Measurements from ENCODE around the gene NCOA6.

Gene NCOA6

DNA sequence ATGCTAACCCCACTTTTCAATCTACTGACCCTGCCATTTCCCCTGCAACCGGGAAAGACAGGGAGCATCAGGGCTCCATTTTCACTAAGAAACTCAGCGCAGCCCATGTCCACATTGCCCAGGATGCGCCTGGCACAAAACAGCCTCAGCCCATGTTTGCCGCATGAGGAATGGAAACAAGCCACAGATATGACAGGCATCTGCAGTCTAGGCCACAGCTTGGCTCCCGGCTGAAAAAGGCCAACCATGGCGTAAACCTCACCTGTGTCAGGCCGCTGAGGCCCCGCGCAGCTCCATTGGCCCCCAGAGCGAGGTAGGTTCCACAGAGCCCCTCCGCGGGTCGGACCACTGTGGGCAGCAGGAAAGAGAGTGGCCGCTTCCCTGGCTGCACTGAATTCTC, 25.5 kb upstream of the NCOA6 start:
- no peaks in the 10 kb centered on the region for H3K36me3 ChIP-seq (replicated peaks; ENCODE audit: insufficient read depth, low read length)
- no peak for DNase-seq
- H3K9me3 ChIP-seq (replicated peaks; ENCODE audit: insufficient read depth, low read length) = no peaks in the 10 kb centered on the region
- H3K9me2 ChIP-seq (replicated peaks; ENCODE audit: insufficient read depth, low read length) = no peaks in the 10 kb centered on the region
- H3K9ac ChIP-seq (ENCODE audit: low read length) = no peak overlapping the region
- no peak overlapping the region for H2AFZ ChIP-seq (ENCODE audit: low read length)
- no peak overlapping the region for H3K4me2 ChIP-seq (ENCODE audit: low read depth, low read length)
- TF ChIP-seq EZH2phosphoT487 (IDR thresholded peaks at IDR 0.05; ENCODE audit: low read length) = no peak
- no peak for TF ChIP-seq EZH2 (optimal IDR thresholded peaks at IDR 0.05; ENCODE audit: low read depth, low read length)
- TF ChIP-seq, protein P1, sequence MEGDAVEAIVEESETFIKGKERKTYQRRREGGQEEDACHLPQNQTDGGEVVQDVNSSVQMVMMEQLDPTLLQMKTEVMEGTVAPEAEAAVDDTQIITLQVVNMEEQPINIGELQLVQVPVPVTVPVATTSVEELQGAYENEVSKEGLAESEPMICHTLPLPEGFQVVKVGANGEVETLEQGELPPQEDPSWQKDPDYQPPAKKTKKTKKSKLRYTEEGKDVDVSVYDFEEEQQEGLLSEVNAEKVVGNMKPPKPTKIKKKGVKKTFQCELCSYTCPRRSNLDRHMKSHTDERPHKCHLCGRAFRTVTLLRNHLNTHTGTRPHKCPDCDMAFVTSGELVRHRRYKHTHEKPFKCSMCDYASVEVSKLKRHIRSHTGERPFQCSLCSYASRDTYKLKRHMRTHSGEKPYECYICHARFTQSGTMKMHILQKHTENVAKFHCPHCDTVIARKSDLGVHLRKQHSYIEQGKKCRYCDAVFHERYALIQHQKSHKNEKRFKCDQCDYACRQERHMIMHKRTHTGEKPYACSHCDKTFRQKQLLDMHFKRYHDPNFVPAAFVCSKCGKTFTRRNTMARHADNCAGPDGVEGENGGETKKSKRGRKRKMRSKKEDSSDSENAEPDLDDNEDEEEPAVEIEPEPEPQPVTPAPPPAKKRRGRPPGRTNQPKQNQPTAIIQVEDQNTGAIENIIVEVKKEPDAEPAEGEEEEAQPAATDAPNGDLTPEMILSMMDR (IDR thresholded peaks at IDR 0.05; ENCODE audit: low read length) = no peak
- H4K20me1 ChIP-seq (ENCODE audit: insufficient read depth, low read length) = no peaks in the 10 kb centered on the region
- H3K27me3 ChIP-seq (replicated peaks; ENCODE audit: insufficient read depth, low read length) = no peaks in the 10 kb centered on the region
- no peak overlapping the region for H3K4me3 ChIP-seq (ENCODE audit: low read length)
- H3F3A ChIP-seq (ENCODE audit: insufficient read depth, low read length) = no peaks in the 10 kb centered on the region
- H3K79me2 ChIP-seq (ENCODE audit: low read length) = no peaks in the 10 kb centered on the region
- H3K4me1 ChIP-seq (ENCODE audit: low read length) = no peaks in the 10 kb centered on the region
- no peak overlapping the region for H3K27ac ChIP-seq (ENCODE audit: low read length)

DNA sequence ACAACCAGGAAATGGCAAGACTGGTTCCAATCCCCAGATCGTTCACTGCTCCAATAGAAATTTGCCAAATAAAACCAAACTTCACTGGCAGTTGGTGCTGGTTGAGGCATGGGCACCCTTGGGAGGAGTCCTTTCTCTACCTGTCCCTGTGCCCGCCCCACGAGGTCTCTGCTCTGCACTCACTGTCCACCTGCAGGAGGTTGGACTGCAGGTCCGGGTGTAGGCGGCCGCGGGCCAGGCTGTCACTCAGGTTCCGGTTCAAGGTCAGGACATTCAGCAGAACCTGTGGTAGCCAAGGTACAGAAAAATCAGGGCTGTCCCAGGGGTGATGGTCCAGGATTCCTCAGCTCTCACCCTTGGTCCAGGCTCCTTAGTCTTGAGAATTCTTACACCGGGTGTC, 24.3 kb upstream of the NCOA6 start:
- Histone ChIP-seq H4K20me1 (ENCODE audit: insufficient read depth, low read length) (no peaks in the 10 kb centered on the region), H3K79me2 (ENCODE audit: low read length) (no peaks in the 10 kb centered on the region), H3K9ac (ENCODE audit: low read length) (no peak overlapping the region), H3K27ac (ENCODE audit: low read length) (no peak overlapping the region), H3K27me3 (replicated peaks; ENCODE audit: insufficient read depth, low read length) (no peaks in the 10 kb centered on the region), H2AFZ (ENCODE audit: low read length) (no peak overlapping the region), H3K4me3 (ENCODE audit: low read length) (no peak overlapping the region), H3K9me3 (replicated peaks; ENCODE audit: insufficient read depth, low read length) (no peaks in the 10 kb centered on the region), H3K36me3 (replicated peaks; ENCODE audit: insufficient read depth, low read length) (no peaks in the 10 kb centered on the region), H3F3A (ENCODE audit: insufficient read depth, low read length) (no peaks in the 10 kb centered on the region), H3K9me2 (replicated peaks; ENCODE audit: insufficient read depth, low read length) (no peaks in the 10 kb centered on the region), H3K4me1 (ENCODE audit: low read length) (no peaks in the 10 kb centered on the region), H3K4me2 (ENCODE audit: low read depth, low read length) (no peak overlapping the region)
- DNase-seq = no peak
- TF ChIP-seq, protein P1 (IDR thresholded peaks at IDR 0.05; ENCODE audit: low read length) = no peak
- TF ChIP-seq EZH2 (optimal IDR thresholded peaks at IDR 0.05; ENCODE audit: low read depth, low read length) (no peak), EZH2phosphoT487 (IDR thresholded peaks at IDR 0.05; ENCODE audit: low read length) (no peak)

DNA sequence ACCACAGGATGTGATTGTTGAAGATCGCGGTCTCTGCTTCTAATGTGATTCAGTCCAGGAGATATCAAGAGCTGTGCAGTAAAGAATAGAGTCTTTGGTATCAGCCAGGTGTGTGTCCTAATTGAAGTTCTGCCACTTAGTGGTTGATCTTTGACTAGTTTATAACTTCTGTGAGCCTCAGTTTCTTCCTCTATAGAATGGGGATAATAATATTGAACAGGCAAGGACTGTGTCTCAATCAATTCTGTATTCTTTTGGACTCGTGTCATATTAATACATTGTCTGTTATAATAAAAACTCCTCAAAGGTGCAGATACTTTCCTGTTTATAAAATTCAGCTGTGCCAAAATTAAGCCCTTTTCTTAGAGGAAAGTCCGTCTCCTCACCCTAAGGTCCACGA, 23.1 kb upstream of the NCOA6 start:
- H3K36me3 ChIP-seq (replicated peaks; ENCODE audit: insufficient read depth, low read length) = no peaks in the 10 kb centered on the region
- no peaks in the 10 kb centered on the region for H3K9me3 ChIP-seq (replicated peaks; ENCODE audit: insufficient read depth, low read length)
- no peak overlapping the region for H3K4me3 ChIP-seq (ENCODE audit: low read length)
- H3K27me3 ChIP-seq (replicated peaks; ENCODE audit: insufficient read depth, low read length) = no peaks in the 10 kb centered on the region
- H3K4me2 ChIP-seq (ENCODE audit: low read depth, low read length) = no peak overlapping the region
- no peak overlapping the region for H3K9ac ChIP-seq (ENCODE audit: low read length)
- no peak for DNase-seq
- no peaks in the 10 kb centered on the region for H3K4me1 ChIP-seq (ENCODE audit: low read length)
- no peaks in the 10 kb centered on the region for H3K9me2 ChIP-seq (replicated peaks; ENCODE audit: insufficient read depth, low read length)
- no peak for TF ChIP-seq EZH2 (optimal IDR thresholded peaks at IDR 0.05; ENCODE audit: low read depth, low read length)
- TF ChIP-seq, protein P1 (IDR thresholded peaks at IDR 0.05; ENCODE audit: low read length) = no peak
- TF ChIP-seq EZH2phosphoT487 (IDR thresholded peaks at IDR 0.05; ENCODE audit: low read length) = no peak
- H4K20me1 ChIP-seq (ENCODE audit: insufficient read depth, low read length) = no peaks in the 10 kb centered on the region
- H3K79me2 ChIP-seq (ENCODE audit: low read length) = no peaks in the 10 kb centered on the region
- H3K27ac ChIP-seq (ENCODE audit: low read length) = no peak overlapping the region
- H2AFZ ChIP-seq (ENCODE audit: low read length) = no peak overlapping the region
- no peaks in the 10 kb centered on the region for H3F3A ChIP-seq (ENCODE audit: insufficient read depth, low read length)

Data from MM.1S (cell line).